Mucosa of rectum (tissue), 2 donors: ENCODE measurements around the gene ACVR2A.

Source experiments
- H3K27ac ChIP-seq, 2 donors: one replicate each; pipeline ENCODE4 v1.7.0; 2013; ENCODE audit warnings: inconsistent platforms in 2 of 2, low read depth in 2 of 2, low read length in 2 of 2
- H3K27me3 ChIP-seq, 2 donors: one replicate each; pipeline ENCODE4 v1.7.0; 2013; ENCODE audit warnings: low read length in 2 of 2; ENCODE audit not compliant: control insufficient read depth in 2 of 2, insufficient read depth in 2 of 2
- H3K36me3 ChIP-seq, 2 donors: one replicate each; pipeline ENCODE4 v1.7.0; 2013; ENCODE audit warnings: low read length in 2 of 2; ENCODE audit not compliant: control insufficient read depth in 2 of 2, insufficient read depth in 2 of 2
- H3K4me1 ChIP-seq, 2 donors: one replicate each; pipeline ENCODE4 v1.7.0; 2013; ENCODE audit warnings: low read length in 2 of 2, mild to moderate bottlenecking in 1 of 2; ENCODE audit not compliant: control insufficient read depth in 2 of 2, insufficient read depth in 2 of 2
- H3K4me3 ChIP-seq, 2 donors: one replicate each; pipeline ENCODE4 v1.7.0; 2013; ENCODE audit warnings: low read length in 2 of 2
- H3K9ac ChIP-seq, 2 donors: one replicate each; pipeline ENCODE4 v1.7.0; 2013; ENCODE audit warnings: low read length in 2 of 2, low read depth in 1 of 2, mild to moderate bottlenecking in 1 of 2
- H3K9me3 ChIP-seq, 2 donors: one replicate each; pipeline ENCODE4 v1.7.0; 2013; ENCODE audit warnings: low read length in 2 of 2; ENCODE audit not compliant: control insufficient read depth in 2 of 2
- donor health status: healthy.
- donor health status: Normal muscosa, but diverticular disease.

ACVR2A gene

GRCh38 chr2:147916723-147917122 lies 71.9 kb downstream of the ACVR2A start:
- peaks cover 2 to 8% of the 10 kb centered on the region in 2 donors for H3K36me3 ChIP-seq
- no peak overlapping the region for H3K4me3 ChIP-seq
- H3K4me1 ChIP-seq: no peaks in the 10 kb centered on the region
- H3K27ac ChIP-seq: no peak overlapping the region
- H3K9ac ChIP-seq: no peak overlapping the region
- no peaks in the 10 kb centered on the region for H3K27me3 ChIP-seq
- no peaks in the 10 kb centered on the region for H3K9me3 ChIP-seq

- Histone ChIP-seq H3K4me3 (no peak overlapping the region), H3K36me3 (peaks cover 2 to 8% of the 10 kb centered on the region in 2 donors), H3K4me1 (no peaks in the 10 kb centered on the region), H3K9ac (no peak overlapping the region), H3K27me3 (no peaks in the 10 kb centered on the region), H3K9me3 (no peaks in the 10 kb centered on the region), H3K27ac (no peak overlapping the region)
Measured at GRCh38 chr2:147917161-147917560, 72.3 kb downstream of the ACVR2A start.

GRCh38 chr2:147923846-147924245 lies 79.0 kb downstream of the ACVR2A start:
- H3K9me3 ChIP-seq: no peaks in the 10 kb centered on the region
- no peak overlapping the region for H3K4me3 ChIP-seq
- H3K27me3 ChIP-seq: no peaks in the 10 kb centered on the region
- H3K27ac ChIP-seq: no peak overlapping the region
- H3K9ac ChIP-seq: no peak overlapping the region
- H3K36me3 ChIP-seq: peaks cover 11 to 12% of the 10 kb centered on the region in 2 donors
- no peaks in the 10 kb centered on the region for H3K4me1 ChIP-seq

- Histone ChIP-seq H3K27me3 (no peaks in the 10 kb centered on the region), H3K9me3 (no peaks in the 10 kb centered on the region), H3K4me1 (no peaks in the 10 kb centered on the region), H3K27ac (no peak overlapping the region), H3K36me3 (peaks cover 11 to 12% of the 10 kb centered on the region in 2 donors), H3K9ac (no peak overlapping the region), H3K4me3 (no peak overlapping the region)
Measured at GRCh38 chr2:147924647-147925046, 79.8 kb downstream of the ACVR2A start.

- Histone ChIP-seq H3K27ac (no peak overlapping the region), H3K36me3 (peaks cover 10 to 13% of the 10 kb centered on the region in 2 donors), H3K9me3 (no peaks in the 10 kb centered on the region), H3K4me1 (no peaks in the 10 kb centered on the region), H3K9ac (no peak overlapping the region), H3K27me3 (no peaks in the 10 kb centered on the region), H3K4me3 (no peak overlapping the region)
Measured at GRCh38 chr2:147925886-147926285, 81.1 kb downstream of the ACVR2A start.

GRCh38 chr2:147927053-147927588 lies 82.3 kb downstream of the ACVR2A start:
- Histone ChIP-seq H3K9ac (no peak overlapping the region), H3K9me3 (no peaks in the 10 kb centered on the region), H3K4me1 (no peaks in the 10 kb centered on the region), H3K36me3 (peaks cover 10 to 13% of the 10 kb centered on the region in 2 donors), H3K27ac (no peak overlapping the region), H3K4me3 (no peak overlapping the region), H3K27me3 (no peaks in the 10 kb centered on the region)

- H3K36me3 ChIP-seq: peaks cover 16 to 38% of the 10 kb centered on the region in 2 donors
- no peak overlapping the region for H3K4me3 ChIP-seq
- H3K9ac ChIP-seq: no peak overlapping the region
- H3K27ac ChIP-seq: no peak overlapping the region
- H3K27me3 ChIP-seq: no peaks in the 10 kb centered on the region
- no peaks in the 10 kb centered on the region for H3K9me3 ChIP-seq
- no peaks in the 10 kb centered on the region for H3K4me1 ChIP-seq
Measured at GRCh38 chr2:147933931-147934330, 89.1 kb downstream of the ACVR2A start.

GRCh38 chr2:147934881-147935620 lies 90.2 kb downstream of the ACVR2A start:
- H3K4me1 ChIP-seq: peaks cover 0 to 2% of the 10 kb centered on the region in 2 donors
- H3K9me3 ChIP-seq: no peaks in the 10 kb centered on the region
- no peak overlapping the region for H3K9ac ChIP-seq
- H3K36me3 ChIP-seq: peaks cover 16 to 38% of the 10 kb centered on the region in 2 donors
- no peaks in the 10 kb centered on the region for H3K27me3 ChIP-seq
- H3K4me3 ChIP-seq: no peak overlapping the region
- no peak overlapping the region for H3K27ac ChIP-seq

GRCh38 chr2:147937744-147938349 lies 93.0 kb downstream of the ACVR2A start:
- peaks cover 0 to 2% of the 10 kb centered on the region in 2 donors for H3K4me1 ChIP-seq
- no peak overlapping the region for H3K9ac ChIP-seq
- H3K4me3 ChIP-seq: no peak overlapping the region
- no peaks in the 10 kb centered on the region for H3K27me3 ChIP-seq
- H3K27ac ChIP-seq: no peak overlapping the region
- H3K9me3 ChIP-seq: no peaks in the 10 kb centered on the region
- peaks cover 16 to 34% of the 10 kb centered on the region in 2 donors for H3K36me3 ChIP-seq

- no peak overlapping the region for H3K9ac ChIP-seq
- no peak overlapping the region for H3K27ac ChIP-seq
- H3K36me3 ChIP-seq: peaks cover 16 to 31% of the 10 kb centered on the region in 2 donors
Measured at GRCh38 chr2:147939313-147939712, 94.5 kb downstream of the ACVR2A start.

More at GRCh38 chr2:147939313-147939712, 94.5 kb downstream of the ACVR2A start:
- Histone ChIP-seq H3K9me3 (no peaks in the 10 kb centered on the region), H3K4me1 (peaks cover 0 to 2% of the 10 kb centered on the region in 2 donors), H3K4me3 (no peak overlapping the region), H3K27me3 (no peaks in the 10 kb centered on the region)
